ENCODE data around the gene TMEM170A.

TMEM170A gene

DNA sequence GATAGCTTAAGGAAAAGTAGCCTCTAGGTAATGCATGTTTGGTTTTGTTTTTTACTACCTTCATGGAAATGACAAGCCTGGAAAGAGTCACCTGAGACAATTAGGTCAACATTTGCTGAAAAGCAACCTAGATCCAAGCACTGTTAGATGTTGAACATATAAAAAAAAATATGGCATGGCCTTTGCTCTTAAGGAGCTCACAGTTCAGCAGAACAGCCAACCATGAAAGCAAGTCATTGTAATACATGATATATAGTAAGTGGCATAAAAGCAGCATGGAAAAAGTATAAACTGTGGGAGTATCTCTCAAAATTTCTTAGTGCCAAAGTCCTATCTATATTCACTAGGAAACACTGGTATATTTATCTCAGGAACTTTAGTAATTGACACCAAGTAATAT, 62.8 kb downstream of the TMEM170A start:
- no peak for DNase-seq (ENCODE audit: low spot score)

DNA sequence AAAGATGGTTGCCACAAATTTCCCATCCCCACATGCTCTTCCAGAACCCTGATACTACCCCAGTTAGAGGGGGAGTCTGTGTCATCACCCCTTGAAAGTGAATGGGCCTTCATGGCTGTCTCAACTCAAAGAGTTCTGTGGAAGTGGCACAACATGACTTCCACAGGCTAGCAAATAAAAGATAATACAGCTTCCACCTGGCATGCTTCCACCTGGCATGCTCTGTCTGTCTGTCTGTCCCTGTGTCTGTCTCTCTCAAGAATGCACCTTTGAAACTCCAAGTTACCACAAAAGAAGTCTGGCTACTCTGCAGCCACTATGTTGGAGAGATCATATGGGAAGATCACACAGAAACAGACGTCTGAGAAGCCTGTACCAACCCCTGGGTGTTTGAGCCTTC, 66.2 kb downstream of the TMEM170A start:
- DNase-seq (ENCODE audit: low spot score) = no peak

DNA sequence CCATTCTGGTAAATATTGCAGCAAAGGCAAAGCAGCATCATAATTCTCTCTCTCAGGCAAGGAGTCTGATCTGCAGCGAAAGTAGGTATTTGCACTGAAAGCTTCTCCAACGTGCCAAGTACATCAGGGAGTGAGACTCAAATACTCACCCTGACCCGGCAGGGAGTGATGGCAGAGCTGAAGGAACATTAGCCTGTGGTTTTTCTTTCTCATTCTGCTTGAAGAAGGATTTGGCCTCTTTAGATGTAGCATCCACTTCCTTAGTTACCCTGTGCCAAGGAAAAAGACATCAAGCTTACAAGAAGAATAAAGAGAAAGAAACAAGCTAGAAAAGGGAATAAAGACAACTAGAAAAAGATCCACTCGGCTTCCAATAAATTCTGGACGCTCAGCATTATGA, 69.5 kb downstream of the TMEM170A start:
- DNase-seq (ENCODE audit: low spot score) = no peak
